ENCODE measurements around the gene TUBA1B.

TUBA1B gene

GRCh38 chr12:49079793-49080192 is 51.4 kb downstream of the TUBA1B start:
- Histone ChIP-seq H3K79me2 (ENCODE audit: insufficient read depth, low read length) (no peaks in the 10 kb centered on the region), H3K9me3 (ENCODE audit: insufficient read depth, low read length) (no peaks in the 10 kb centered on the region), H3K36me3 (ENCODE audit: low read length) (no peaks in the 10 kb centered on the region), H3F3A (ENCODE audit: insufficient read depth) (no peaks in the 10 kb centered on the region), H3K27ac (ENCODE audit: low read depth, low read length) (no peak overlapping the region), H3K9ac (ENCODE audit: low read length) (no peak overlapping the region), H3K4me2 (ENCODE audit: low read depth, low read length, poor library complexity, severe bottlenecking) (no peak overlapping the region), H3K9me2 (replicated peaks; ENCODE audit: insufficient read depth, low read length) (no peaks in the 10 kb centered on the region), H2AFZ (ENCODE audit: low read depth, low read length, severe bottlenecking) (no peak overlapping the region), H3K27me3 (ENCODE audit: low read length) (no peaks in the 10 kb centered on the region), H4K20me1 (ENCODE audit: low read depth, low read length) (no peaks in the 10 kb centered on the region), H3K4me3 (ENCODE audit: insufficient read depth, low read length, poor library complexity, severe bottlenecking) (no peak overlapping the region)
- TF ChIP-seq CTCF (IDR thresholded peaks at IDR 0.05; ENCODE audit: insufficient read depth, low read length, poor library complexity, severe bottlenecking) = no peak

All from SU-DHL-6 (cell line).